ENCODE measurements around the gene XPA.

XPA gene

GRCh38 chr9:97694769-97695168, 2.4 kb downstream of the XPA start:
- no peak for DNase-seq (ENCODE audit: low spot score)
- no peaks in the 10 kb centered on the region for H3K27me3 ChIP-seq (ENCODE audit: control insufficient read depth in 3 of 3, insufficient read depth in 3 of 3, low read depth in 1 of 3, low read length in 3 of 3)
- H3K23ac ChIP-seq (ENCODE audit: low read depth, low read length, poor library complexity): no peak overlapping the region
- H3K79me1 ChIP-seq (ENCODE audit: low read depth, low read length): peaks cover 2% of the 10 kb centered on the region
- H2BK15ac ChIP-seq (ENCODE audit: low read length): no peak overlapping the region
- no peak overlapping the region for H2BK5ac ChIP-seq (ENCODE audit: low read length)
- no peak overlapping the region for H3K14ac ChIP-seq (ENCODE audit: low read length)
- no peak overlapping the region for H2AFZ ChIP-seq (ENCODE audit: low read length)
- H3K4me2 ChIP-seq (ENCODE audit: insufficient read depth, low read length, poor library complexity, severe bottlenecking): no peak overlapping the region
- H3K4me3 ChIP-seq (ENCODE audit: low read length in 2 of 2): no peak overlapping the region
- no peak overlapping the region for H3K9ac ChIP-seq (ENCODE audit: low read depth, low read length, poor library complexity)
- no peak overlapping the region for H2AK5ac ChIP-seq (ENCODE audit: low read depth, low read length)
- H4K91ac ChIP-seq (ENCODE audit: low read depth, low read length, poor library complexity): no peak overlapping the region
- H3K4me1 ChIP-seq (ENCODE audit: control insufficient read depth in 2 of 2, insufficient read depth in 1 of 2, low read depth in 1 of 2, low read length in 2 of 2): peaks cover 2 to 9% of the 10 kb centered on the region in 2 donors
- H3K27ac ChIP-seq (replicated peaks; ENCODE audit: low read length): no peak overlapping the region
- no peak overlapping the region for H2BK12ac ChIP-seq (ENCODE audit: low read length)
- no CpG with 5 or more reads among the region's 7 CpGs for WGBS, 2 donors (ENCODE audit: extremely low coverage in 2 of 2, insufficient read length in 2 of 2, insufficient replicate concordance in 1 of 2)
- H3K18ac ChIP-seq (ENCODE audit: low read length): no peak overlapping the region
- no peak overlapping the region for H2BK120ac ChIP-seq (ENCODE audit: low read depth, low read length)
- H4K8ac ChIP-seq (ENCODE audit: low read depth, low read length): no peak overlapping the region
- H3K9me3 ChIP-seq (replicated peaks in 1 of 2; ENCODE audit: control insufficient read depth in 2 of 2, insufficient read depth in 1 of 2, low read depth in 1 of 2, low read length in 2 of 2): no peaks in the 10 kb centered on the region
- no peak overlapping the region for H3K4ac ChIP-seq (ENCODE audit: low read length)
- peaks cover 0 to 30% of the 10 kb centered on the region in 2 donors for H3K36me3 ChIP-seq (replicated peaks in 1 of 2; ENCODE audit: control insufficient read depth in 2 of 2, insufficient read depth in 2 of 2, low read length in 2 of 2)

- Histone ChIP-seq H3K4ac (ENCODE audit: low read length) (no peak overlapping the region), H3K4me3 (ENCODE audit: low read length in 2 of 2) (no peak overlapping the region), H3K18ac (ENCODE audit: low read length) (no peak overlapping the region), H2AK5ac (ENCODE audit: low read depth, low read length) (no peak overlapping the region), H2BK5ac (ENCODE audit: low read length) (no peak overlapping the region), H3K9ac (ENCODE audit: low read depth, low read length, poor library complexity) (no peak overlapping the region), H3K9me3 (replicated peaks in 1 of 2; ENCODE audit: control insufficient read depth in 2 of 2, insufficient read depth in 1 of 2, low read depth in 1 of 2, low read length in 2 of 2) (no peaks in the 10 kb centered on the region), H3K79me1 (ENCODE audit: low read depth, low read length) (no peaks in the 10 kb centered on the region), H4K8ac (ENCODE audit: low read depth, low read length) (no peak overlapping the region), H3K36me3 (replicated peaks in 1 of 2; ENCODE audit: control insufficient read depth in 2 of 2, insufficient read depth in 2 of 2, low read length in 2 of 2) (peaks cover 0 to 78% of the 10 kb centered on the region in 2 donors), H2BK15ac (ENCODE audit: low read length) (no peak overlapping the region), H2BK12ac (ENCODE audit: low read length) (no peak overlapping the region), H3K4me2 (ENCODE audit: insufficient read depth, low read length, poor library complexity, severe bottlenecking) (no peak overlapping the region), H2AFZ (ENCODE audit: low read length) (no peak overlapping the region), H4K91ac (ENCODE audit: low read depth, low read length, poor library complexity) (no peak overlapping the region), H2BK120ac (ENCODE audit: low read depth, low read length) (no peak overlapping the region), H3K4me1 (ENCODE audit: control insufficient read depth in 2 of 2, insufficient read depth in 1 of 2, low read depth in 1 of 2, low read length in 2 of 2) (no peaks in the 10 kb centered on the region), H3K27ac (replicated peaks; ENCODE audit: low read length) (no peak overlapping the region), H3K23ac (ENCODE audit: low read depth, low read length, poor library complexity) (no peak overlapping the region), H3K14ac (ENCODE audit: low read length) (no peak overlapping the region), H3K27me3 (ENCODE audit: control insufficient read depth in 3 of 3, insufficient read depth in 3 of 3, low read depth in 1 of 3, low read length in 3 of 3) (no peaks in the 10 kb centered on the region)
- no peak for DNase-seq (ENCODE audit: low spot score)
- WGBS, 2 donors (ENCODE audit: extremely low coverage in 2 of 2, insufficient read length in 2 of 2, insufficient replicate concordance in 1 of 2): no CpG with 5 or more reads among the region's 4 CpGs
Measured at GRCh38 chr9:97689401-97690180, 7.5 kb downstream of the XPA start.

GRCh38 chr9:97688654-97689053, 8.5 kb downstream of the XPA start:
- Histone ChIP-seq H3K9me3 (replicated peaks in 1 of 2; ENCODE audit: control insufficient read depth in 2 of 2, insufficient read depth in 1 of 2, low read depth in 1 of 2, low read length in 2 of 2) (no peaks in the 10 kb centered on the region), H2BK120ac (ENCODE audit: low read depth, low read length) (no peak overlapping the region), H2BK5ac (ENCODE audit: low read length) (no peak overlapping the region), H3K4me3 (ENCODE audit: low read length in 2 of 2) (no peak overlapping the region), H2AFZ (ENCODE audit: low read length) (no peak overlapping the region), H4K8ac (ENCODE audit: low read depth, low read length) (no peak overlapping the region), H2BK12ac (ENCODE audit: low read length) (no peak overlapping the region), H3K18ac (ENCODE audit: low read length) (no peak overlapping the region), H3K14ac (ENCODE audit: low read length) (no peak overlapping the region), H3K23ac (ENCODE audit: low read depth, low read length, poor library complexity) (no peak overlapping the region), H3K27ac (replicated peaks; ENCODE audit: low read length) (no peak overlapping the region), H3K9ac (ENCODE audit: low read depth, low read length, poor library complexity) (no peak overlapping the region), H2BK15ac (ENCODE audit: low read length) (no peak overlapping the region), H3K4ac (ENCODE audit: low read length) (no peak overlapping the region), H3K4me2 (ENCODE audit: insufficient read depth, low read length, poor library complexity, severe bottlenecking) (no peak overlapping the region), H3K4me1 (ENCODE audit: control insufficient read depth in 2 of 2, insufficient read depth in 1 of 2, low read depth in 1 of 2, low read length in 2 of 2) (no peaks in the 10 kb centered on the region), H4K91ac (ENCODE audit: low read depth, low read length, poor library complexity) (no peak overlapping the region), H3K79me1 (ENCODE audit: low read depth, low read length) (no peaks in the 10 kb centered on the region), H2AK5ac (ENCODE audit: low read depth, low read length) (no peak overlapping the region), H3K27me3 (ENCODE audit: control insufficient read depth in 3 of 3, insufficient read depth in 3 of 3, low read depth in 1 of 3, low read length in 3 of 3) (no peaks in the 10 kb centered on the region), H3K36me3 (replicated peaks in 1 of 2; ENCODE audit: control insufficient read depth in 2 of 2, insufficient read depth in 2 of 2, low read length in 2 of 2) (peaks cover 0 to 87% of the 10 kb centered on the region in 2 donors)
- no peak for DNase-seq (ENCODE audit: low spot score)
- WGBS, 2 donors (ENCODE audit: extremely low coverage in 2 of 2, insufficient read length in 2 of 2, insufficient replicate concordance in 1 of 2): no CpG with 5 or more reads among the region's 1 CpG

- H3K4me3 ChIP-seq (ENCODE audit: low read length in 2 of 2): no peak overlapping the region
- H3K14ac ChIP-seq (ENCODE audit: low read length): no peak overlapping the region
- H3K4me2 ChIP-seq (ENCODE audit: insufficient read depth, low read length, poor library complexity, severe bottlenecking): no peak overlapping the region
- no peak overlapping the region for H3K9ac ChIP-seq (ENCODE audit: low read depth, low read length, poor library complexity)
- no peak overlapping the region for H4K91ac ChIP-seq (ENCODE audit: low read depth, low read length, poor library complexity)
- no peak overlapping the region for H2AK5ac ChIP-seq (ENCODE audit: low read depth, low read length)
- H3K36me3 ChIP-seq (replicated peaks in 1 of 2; ENCODE audit: control insufficient read depth in 2 of 2, insufficient read depth in 2 of 2, low read length in 2 of 2): peaks cover 3 to 94% of the 10 kb centered on the region in 2 donors
- no peak overlapping the region for H2AFZ ChIP-seq (ENCODE audit: low read length)
- H2BK5ac ChIP-seq (ENCODE audit: low read length): no peak overlapping the region
- no peak overlapping the region for H2BK120ac ChIP-seq (ENCODE audit: low read depth, low read length)
- no peak overlapping the region for H2BK12ac ChIP-seq (ENCODE audit: low read length)
- no peak overlapping the region for H2BK15ac ChIP-seq (ENCODE audit: low read length)
- H3K4ac ChIP-seq (ENCODE audit: low read length): no peak overlapping the region
- H3K27ac ChIP-seq (replicated peaks; ENCODE audit: low read length): no peak overlapping the region
- H3K9me3 ChIP-seq (replicated peaks in 1 of 2; ENCODE audit: control insufficient read depth in 2 of 2, insufficient read depth in 1 of 2, low read depth in 1 of 2, low read length in 2 of 2): no peaks in the 10 kb centered on the region
- no peak overlapping the region for H3K18ac ChIP-seq (ENCODE audit: low read length)
- H3K27me3 ChIP-seq (ENCODE audit: control insufficient read depth in 3 of 3, insufficient read depth in 3 of 3, low read depth in 1 of 3, low read length in 3 of 3): no peaks in the 10 kb centered on the region
- H3K4me1 ChIP-seq (ENCODE audit: control insufficient read depth in 2 of 2, insufficient read depth in 1 of 2, low read depth in 1 of 2, low read length in 2 of 2): no peaks in the 10 kb centered on the region
- H3K23ac ChIP-seq (ENCODE audit: low read depth, low read length, poor library complexity): no peak overlapping the region
- no CpG with 5 or more reads among the region's 1 CpG for WGBS, 2 donors (ENCODE audit: extremely low coverage in 2 of 2, insufficient read length in 2 of 2, insufficient replicate concordance in 1 of 2)
- no peaks in the 10 kb centered on the region for H3K79me1 ChIP-seq (ENCODE audit: low read depth, low read length)
- no peak for DNase-seq (ENCODE audit: low spot score)
- no peak overlapping the region for H4K8ac ChIP-seq (ENCODE audit: low read depth, low read length)
Measured at GRCh38 chr9:97682242-97682641, 14.9 kb downstream of the XPA start.
